ENCODE data around the gene ZNF598. TPM values are rescaled to one million over a fixed set of nuclear protein-coding genes. Genes with fewer than 3 reads are reported as not detected.

The ZNF598 gene
- total and polyA plus RNA-seq, 2 of the 13 experiments (the other 11 are each of a cell fraction or from before 2014, with no cell fraction given) = 13.5 to 14.2 TPM

DNA sequence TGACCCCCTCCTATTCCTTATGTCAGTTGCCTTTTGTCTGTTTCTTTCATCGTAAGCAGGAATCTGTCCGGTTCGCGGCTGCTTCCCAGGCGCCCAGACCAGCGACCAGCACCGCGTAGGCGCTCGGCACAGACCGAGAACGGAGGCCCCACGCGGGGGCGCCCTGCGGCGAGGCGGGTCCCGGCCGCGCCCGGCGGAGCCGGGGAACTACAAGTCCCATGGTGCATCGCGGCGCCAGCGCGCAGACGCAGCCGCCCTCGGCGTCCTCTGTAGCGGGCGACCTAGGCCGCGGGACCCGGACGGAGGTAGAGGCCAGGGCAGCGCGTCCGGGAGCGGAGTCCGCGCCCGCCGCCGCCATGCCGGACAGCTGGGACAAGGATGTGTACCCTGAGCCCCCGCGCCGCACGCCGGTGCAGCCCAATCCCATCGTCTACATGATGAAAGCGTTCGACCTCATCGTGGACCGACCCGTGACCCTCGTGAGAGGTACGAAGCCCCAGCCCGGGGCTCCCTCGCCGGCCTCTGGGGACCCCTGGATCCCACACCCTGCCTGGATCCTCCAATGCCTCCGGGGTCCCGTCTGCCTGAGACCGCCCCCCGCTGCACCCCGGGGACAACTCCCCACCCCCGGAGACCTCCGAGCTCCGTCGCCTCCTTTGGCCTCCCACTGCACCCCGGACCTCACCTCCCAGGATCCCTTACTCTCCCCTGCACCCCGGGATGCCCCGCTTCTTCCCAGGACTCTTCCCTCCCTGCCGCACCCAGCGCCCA, 50.2 kb downstream of the ZNF598 start, which contains the start of gene NDUFB10 (continued):
- no peak for TF ChIP-seq AKNA (CRISPR knock-in tag; IDR thresholded peaks at IDR 0.05; ENCODE audit: borderline replicate concordance)
- TF ChIP-seq NFE2L1 (CRISPR knock-in tag; IDR thresholded peaks at IDR 0.05; ENCODE audit: borderline replicate concordance) = no peak
- peak; percentile 42; the same call in 1 of the 2 replicates for TF ChIP-seq FOXO1 (CRISPR knock-in tag; IDR thresholded peaks at IDR 0.05)
- TF ChIP-seq NR2F2 (IDR thresholded peaks at IDR 0.05; ENCODE audit: borderline replicate concordance, low read depth) = no peak; the same call in 1 of the 2 replicates
- TF ChIP-seq, protein P1, sequence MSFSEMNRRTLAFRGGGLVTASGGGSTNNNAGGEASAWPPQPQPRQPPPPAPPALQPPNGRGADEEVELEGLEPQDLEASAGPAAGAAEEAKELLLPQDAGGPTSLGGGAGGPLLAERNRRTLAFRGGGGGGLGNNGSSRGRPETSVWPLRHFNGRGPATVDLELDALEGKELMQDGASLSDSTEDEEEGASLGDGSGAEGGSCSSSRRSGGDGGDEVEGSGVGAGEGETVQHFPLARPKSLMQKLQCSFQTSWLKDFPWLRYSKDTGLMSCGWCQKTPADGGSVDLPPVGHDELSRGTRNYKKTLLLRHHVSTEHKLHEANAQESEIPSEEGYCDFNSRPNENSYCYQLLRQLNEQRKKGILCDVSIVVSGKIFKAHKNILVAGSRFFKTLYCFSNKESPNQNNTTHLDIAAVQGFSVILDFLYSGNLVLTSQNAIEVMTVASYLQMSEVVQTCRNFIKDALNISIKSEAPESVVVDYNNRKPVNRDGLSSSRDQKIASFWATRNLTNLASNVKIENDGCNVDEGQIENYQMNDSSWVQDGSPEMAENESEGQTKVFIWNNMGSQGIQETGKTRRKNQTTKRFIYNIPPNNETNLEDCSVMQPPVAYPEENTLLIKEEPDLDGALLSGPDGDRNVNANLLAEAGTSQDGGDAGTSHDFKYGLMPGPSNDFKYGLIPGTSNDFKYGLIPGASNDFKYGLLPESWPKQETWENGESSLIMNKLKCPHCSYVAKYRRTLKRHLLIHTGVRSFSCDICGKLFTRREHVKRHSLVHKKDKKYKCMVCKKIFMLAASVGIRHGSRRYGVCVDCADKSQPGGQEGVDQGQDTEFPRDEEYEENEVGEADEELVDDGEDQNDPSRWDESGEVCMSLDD (CRISPR knock-in tag; IDR thresholded peaks at IDR 0.05; ENCODE audit: borderline replicate concordance) = no peak
- TF ChIP-seq MZF1 (CRISPR knock-in tag; IDR thresholded peaks at IDR 0.05; ENCODE audit: borderline replicate concordance) = no peak
- no peak for TF ChIP-seq ZNF136 (CRISPR knock-in tag; IDR thresholded peaks at IDR 0.05; ENCODE audit: low read depth)
- TF ChIP-seq ZNF597 (CRISPR knock-in tag; IDR thresholded peaks at IDR 0.05) = no peak
- TF ChIP-seq ATAD3A (CRISPR knock-in tag; IDR thresholded peaks at IDR 0.05) = 0 out of 2 replicates have a peak, but pooled peaks have one; percentile 16
- TF ChIP-seq SIN3B (IDR thresholded peaks at IDR 0.05; ENCODE audit: low read length) = no peak
- TF ChIP-seq CEBPZ (IDR thresholded peaks at IDR 0.05; ENCODE audit: low read length) = no peak
- TF ChIP-seq ZNF790 (CRISPR knock-in tag; IDR thresholded peaks at IDR 0.05; ENCODE audit: borderline replicate concordance) = peak; percentile 93; the same call in 1 of the 2 replicates
- TF ChIP-seq MTA3 (CRISPR knock-in tag; IDR thresholded peaks at IDR 0.05) = no peak
- TF ChIP-seq FOXA1 (IDR thresholded peaks at IDR 0.05) = no peak
- no peak; the same call in 1 of the 2 replicates for TF ChIP-seq FOXA1 (CRISPR knock-in tag; IDR thresholded peaks at IDR 0.05)
- TF ChIP-seq POLR2G (IDR thresholded peaks at IDR 0.05; ENCODE audit: low read depth, low read length) = peak; percentile 98

Data from HepG2 (cell line).